Kidney (tissue), 14 donors: ENCODE data around the gene NDUFS5. TPM values are rescaled to one million over a fixed set of nuclear protein-coding genes. Genes with fewer than 3 reads are reported as not detected.

Experiments
- DNase-seq, 5 donors: peaks; one replicate each; pipeline ENCODE4 v3.0.0-alpha.2; 2013 to 2020
- FAIRE-seq: peaks from 2 replicates; lab custom pipeline; 2012; peaks lifted over from hg19 to GRCh38; lab: Jason Lieb, UNC
- H3K27ac ChIP-seq, 2 donors: one replicate each; pipeline ENCODE4 v1.7.0; 2013; ENCODE audit warnings: low read depth in 2 of 2, low read length in 2 of 2, inconsistent platforms in 1 of 2
- H3K27me3 ChIP-seq: one replicate; pipeline ENCODE4 v1.7.1; 2013; ENCODE audit warnings: low read length, inconsistent platforms; ENCODE audit not compliant: control insufficient read depth, insufficient read depth
- H3K36me3 ChIP-seq, 3 donors: one replicate each; pipeline versions ENCODE4 v1.7.0 to v1.7.1; 2013; ENCODE audit warnings: low read length in 3 of 3, control low read depth in 1 of 3, inconsistent platforms in 1 of 3; ENCODE audit not compliant: insufficient read depth in 3 of 3, control insufficient read depth in 2 of 3
- H3K4me1 ChIP-seq, 3 donors: one replicate each; pipeline versions ENCODE4 v1.7.0 to v1.7.1; 2013; ENCODE audit warnings: low read length in 3 of 3, inconsistent platforms in 1 of 3, low read depth in 1 of 3; ENCODE audit not compliant: control insufficient read depth in 2 of 3, insufficient read depth in 2 of 3
- H3K4me3 ChIP-seq, 3 donors: one replicate each; pipeline versions ENCODE4 v1.7.0 to v1.8.1; 2013; ENCODE audit warnings: low read length in 3 of 3, control low read depth in 1 of 3, inconsistent platforms in 1 of 3
- H3K9ac ChIP-seq, 3 donors: one replicate each; pipeline versions ENCODE4 v1.7.0 to v1.7.1; 2013; ENCODE audit warnings: low read length in 3 of 3, control low read depth in 1 of 3, inconsistent platforms in 1 of 3
- H3K9me3 ChIP-seq, 3 donors: one replicate each; pipeline versions ENCODE4 v1.7.0 to v1.7.1; 2013; ENCODE audit warnings: low read length in 3 of 3, control low read depth in 1 of 3, inconsistent platforms in 1 of 3; ENCODE audit not compliant: control insufficient read depth in 2 of 3, insufficient read depth in 1 of 3
- CTCF ChIP-seq: IDR thresholded peaks from 3 replicates; pipeline ENCODE4 v1.5.1; 2012; ENCODE audit warnings: mild to moderate bottlenecking, moderate library complexity, borderline replicate concordance; ENCODE audit not compliant: insufficient read depth; ENCODE audit errors: extremely low read depth
- intact Hi-C: fragments of 100-400 bp; cut with DNase I; formaldehyde crosslinking; loops from one replicate; pipeline ENCODE4 v1.11.1; 2022
- polyA plus RNA-seq: library from polyadenylated mRNA; stranded (reverse); fragments of 350-450 nt; fragmentation: Illumina TruSeq; extraction: RNeasy Lipid Tissue Mini Kit (QIAGEN cat#74804); gene quantifications from one replicate; pipeline ENCODE4 v1.2.3, GENCODE V29; 2014; ENCODE audit warnings: low read depth, low replicate concordance; ENCODE audit not compliant: insufficient read depth
- total RNA-seq: library from RNA; stranded (reverse); fragmentation: NEBNext Ultra II Directional; extraction: Animal tissue kit (Norgen Biotek cat#: 25700); gene quantifications from one replicate; pipeline ENCODE4 v1.2.1, GENCODE V29; 2021
- donor health status: control.
- donor health status: control.
- donor health status: control.
- donor health status: control.
- donor health status: control.
- donor health status: DM: yes; HTN: yes; CAD: no.
- donor health status: Normal renal cell carcinoma (clear cell type).

NDUFS5 gene
- total and polyA plus RNA-seq, 2 donors from 2014 or later, result 174 to 1,037 TPM

GRCh38 chr1:39080831-39081270, 54.7 kb downstream of the NDUFS5 start:
- intact Hi-C loops, result no loop called here
- no peak overlapping the region for H3K9ac ChIP-seq
- DNase-seq (peak in 4 of 5 donors; percentile 35 to 81 (median 68)), FAIRE-seq (no peak)
- no peak overlapping the region for H3K27ac ChIP-seq
- H3K9me3 ChIP-seq, result no peaks in the 10 kb centered on the region
- no peaks in the 10 kb centered on the region for H3K27me3 ChIP-seq
- H3K4me3 ChIP-seq, result no peak overlapping the region
- TF ChIP-seq CTCF, result no peak
- H3K36me3 ChIP-seq, result no peaks in the 10 kb centered on the region
- no peaks in the 10 kb centered on the region for H3K4me1 ChIP-seq

GRCh38 chr1:39081271-39082009, 55.3 kb downstream of the NDUFS5 start:
- TF ChIP-seq CTCF, result no peak
- intact Hi-C loops, result no loop called here
- H3K36me3 ChIP-seq, result no peaks in the 10 kb centered on the region
- H3K9ac ChIP-seq, result no peak overlapping the region
- H3K27me3 ChIP-seq, result no peaks in the 10 kb centered on the region
- FAIRE-seq (no peak), DNase-seq (peak in 2 of 5 donors; percentile 41 to 73)
- H3K4me3 ChIP-seq, result no peak overlapping the region
- no peaks in the 10 kb centered on the region for H3K9me3 ChIP-seq
- H3K27ac ChIP-seq, result no peak overlapping the region
- H3K4me1 ChIP-seq, result no peaks in the 10 kb centered on the region

GRCh38 chr1:39082010-39082799, 56.1 kb downstream of the NDUFS5 start:
- DNase-seq (peak in 1 of 5 donors; percentile 57), FAIRE-seq (no peak)
- Histone ChIP-seq H3K36me3 (no peaks in the 10 kb centered on the region), H3K27ac (no peak overlapping the region), H3K9ac (no peak overlapping the region), H3K4me1 (no peaks in the 10 kb centered on the region), H3K9me3 (no peaks in the 10 kb centered on the region), H3K4me3 (peak overlapping the region in 1 of 3 donors; percentile 16), H3K27me3 (no peaks in the 10 kb centered on the region)
- intact Hi-C loops, result no loop called here
- TF ChIP-seq CTCF, result no peak
